PFSK-1 (cell line): ENCODE data around the gene PROSER3.

Experiments
- FOXP2 ChIP-seq: optimal IDR thresholded peaks from 2 replicates; pipeline ENCODE3; 2011; ENCODE audit warnings: borderline replicate concordance, control low read depth, inconsistent platforms; ENCODE audit not compliant: insufficient read depth; ENCODE audit errors: extremely low read length, extremely low read depth
- POLR2AphosphoS5 ChIP-seq: IDR thresholded peaks from 2 replicates; pipeline ENCODE4 v1.6.1; 2012; ENCODE audit warnings: low read depth, mild to moderate bottlenecking, control low read depth, low read length, moderate library complexity
- REST ChIP-seq, 2 experiments: IDR thresholded peaks; 2 replicates each; pipeline versions ENCODE4 v1.6.1 to v1.8.0; 2011 to 2012; ENCODE audit warnings: low read depth in 2 of 2, low read length in 2 of 2, control low read depth in 1 of 2, inconsistent platforms in 1 of 2, mild to moderate bottlenecking in 1 of 2, moderate library complexity in 1 of 2; ENCODE audit not compliant: insufficient read depth in 1 of 2
- SIN3A ChIP-seq: IDR thresholded peaks from 2 replicates; pipeline ENCODE4 v1.6.1; 2012; ENCODE audit warnings: mild to moderate bottlenecking, low read length, moderate library complexity, borderline replicate concordance; ENCODE audit not compliant: insufficient read depth
- TAF1 ChIP-seq: IDR thresholded peaks from 2 replicates; pipeline ENCODE4 v1.6.1; 2012; ENCODE audit warnings: low read length, control low read depth, borderline replicate concordance; ENCODE audit not compliant: insufficient read depth

Gene PROSER3

GRCh38 chr19:35723671-35724070 is 34.3 kb upstream of the PROSER3 start:
- TF ChIP-seq SIN3A (no peak), TAF1 (no peak), REST (IDR thresholded peaks at IDR 0.05; ENCODE audit: insufficient read depth in 1 of 2, low read depth in 2 of 2, low read length in 2 of 2) (no peak), POLR2AphosphoS5 (no peak), FOXP2 (no peak)

- TF ChIP-seq REST (IDR thresholded peaks at IDR 0.05; ENCODE audit: insufficient read depth in 1 of 2, low read depth in 2 of 2, low read length in 2 of 2): no peak
- 0 out of 2 replicates have a peak, but pooled peaks have one; percentile 14 for TF ChIP-seq POLR2AphosphoS5
Measured at GRCh38 chr19:35724560-35724959, 33.4 kb upstream of the PROSER3 start.

- TF ChIP-seq FOXP2: no peak
- no peak for TF ChIP-seq TAF1
- no peak for TF ChIP-seq POLR2AphosphoS5
- TF ChIP-seq SIN3A: no peak
- no peak for TF ChIP-seq REST (IDR thresholded peaks at IDR 0.05; ENCODE audit: insufficient read depth in 1 of 2, low read depth in 2 of 2, low read length in 2 of 2)
Measured at GRCh38 chr19:35725216-35725861, 32.6 kb upstream of the PROSER3 start.

GRCh38 chr19:35727053-35727955 is 30.7 kb upstream of the PROSER3 start:
- no peak for TF ChIP-seq REST (IDR thresholded peaks at IDR 0.05; ENCODE audit: insufficient read depth in 1 of 2, low read depth in 2 of 2, low read length in 2 of 2)
